HepG2 (cell line): ENCODE data around the gene CERS6. TPM values are rescaled to one million over a fixed set of nuclear protein-coding genes. Genes with fewer than 3 reads are reported as not detected.

Experiments
- ATAC-seq: fragments of 200-7000 bp; cut with Tn5 transposase; 3 replicates; pipeline ENCODE4 v1.9.1; 2020; ENCODE audit warnings: mild to moderate bottlenecking, moderate library complexity
- BruUV-seq: library from RNA; stranded (reverse); fragments of 400-500 nt; replicated peaks from 2 replicates; lab custom pipeline; 2021; lab: Mats Ljungman, UMichigan
- CTCF ChIA-PET: fragments of 300-600 bp; formaldehyde crosslinking; extraction: SDS; loops from one replicate; lab custom pipeline; 2021; ENCODE audit warnings: low total read pairs, inconsistent platforms, low intra/inter-chr PET ratio; lab: Yijun Ruan, JAX
- POLR2A ChIA-PET: fragments of 350-600 bp; sonication (Branson Sonifier 250); formaldehyde crosslinking; loops from one replicate; lab custom pipeline; 2020; ENCODE audit warnings: antibody characterized with exemption, inconsistent platforms; lab: Yijun Ruan, JAX
- DNase-seq: peaks from one replicate; pipeline ENCODE4 v3.0.0-alpha.2; 2015; ENCODE audit warnings: low spot score
- FAIRE-seq: peaks from 3 replicates; lab custom pipeline; 2011; peaks lifted over from hg19 to GRCh38; lab: Jason Lieb, UNC
- H2AFZ ChIP-seq: one replicate; pipeline ENCODE4 v1.6.1; 2011; ENCODE audit warnings: low read length, inconsistent platforms
- H3K27ac ChIP-seq: fragments of 300-600 bp; 3 replicates; pipeline ENCODE4 v1.8.0; 2011; ENCODE audit warnings: mixed run types, mild to moderate bottlenecking, mixed read lengths, low read length, inconsistent platforms; ENCODE audit not compliant: insufficient read depth; ENCODE audit errors: extremely low read length
- H3K27me3 ChIP-seq, 2 experiments: fragments of 200-600 bp in 1 of 2; 2 replicates in 1 of 2; 3 replicates in 1 of 2; pipeline versions ENCODE4 v1.6.0 to v1.8.0; 2011; ENCODE audit warnings: low read length in 2 of 2, mild to moderate bottlenecking in 2 of 2, moderate library complexity in 2 of 2, inconsistent platforms in 1 of 2; ENCODE audit not compliant: insufficient read depth in 2 of 2, control insufficient read depth in 1 of 2
- H3K36me3 ChIP-seq, 2 experiments: fragments of 200-600 bp in 1 of 2; replicated peaks in 1 of 2; 2 replicates in 1 of 2; 3 replicates in 1 of 2; pipeline versions ENCODE4 v1.5.1 to v1.8.0; 2011; ENCODE audit warnings: low read length in 2 of 2, inconsistent platforms in 1 of 2; ENCODE audit not compliant: insufficient read depth in 2 of 2, control insufficient read depth in 1 of 2
- H3K4me1 ChIP-seq: 2 replicates; pipeline ENCODE4 v1.5.1; 2012; ENCODE audit warnings: low read length, inconsistent platforms; ENCODE audit not compliant: insufficient read depth
- H3K4me2 ChIP-seq: 2 replicates; pipeline ENCODE4 v1.6.0; 2011; ENCODE audit warnings: low read depth, low read length, inconsistent platforms
- H3K4me3 ChIP-seq, 3 experiments: fragments of 200-600 bp in 1 of 3; sonication (generic), shearing (Covaris generic) in 1 of 3; replicated peaks in 1 of 3; 2 replicates each; pipeline ENCODE4 v1.5.1; 2011 to 2016; ENCODE audit warnings: low read length in 3 of 3, inconsistent platforms in 2 of 3, low read depth in 2 of 3, mild to moderate bottlenecking in 2 of 3, control low read depth in 1 of 3, mixed read lengths in 1 of 3; ENCODE audit not compliant: insufficient read depth in 1 of 3
- H3K79me2 ChIP-seq: one replicate; pipeline ENCODE4 v1.6.1; 2011; ENCODE audit warnings: low read length, inconsistent platforms; ENCODE audit not compliant: insufficient read depth
- H3K9ac ChIP-seq: 2 replicates; pipeline ENCODE4 v1.6.0; 2011; ENCODE audit warnings: mild to moderate bottlenecking, low read depth, low read length, inconsistent platforms; ENCODE audit not compliant: insufficient read depth
- H3K9me3 ChIP-seq: 2 replicates; pipeline ENCODE4 v1.5.1; 2012; ENCODE audit warnings: mild to moderate bottlenecking, low read length
- H4K20me1 ChIP-seq: 2 replicates; pipeline ENCODE4 v1.6.0; 2011; ENCODE audit warnings: inconsistent platforms, mild to moderate bottlenecking, low read length, moderate library complexity; ENCODE audit not compliant: insufficient read depth
- GATAD1 ChIP-seq: IDR thresholded peaks from 2 replicates; pipeline ENCODE4 v1.6.1; 2016; ENCODE audit warnings: missing genetic modification reagents, missing compliant biosample characterization
- HDAC2 ChIP-seq: sonication (generic); formaldehyde crosslinking; IDR thresholded peaks from 2 replicates; pipeline ENCODE4 v1.4.0; 2020; ENCODE audit warnings: missing genetic modification reagents
- MEIS2 ChIP-seq: sonication (generic); formaldehyde crosslinking; IDR thresholded peaks from 2 replicates; pipeline ENCODE4 v1.9.0; 2021; ENCODE audit warnings: mild to moderate bottlenecking, missing genetic modification reagents
- RBFOX2 ChIP-seq: fragments of 200-400 bp; formaldehyde crosslinking; IDR thresholded peaks from 2 replicates; pipeline ENCODE4 v1.6.1; 2017; ENCODE audit warnings: low read depth, mild to moderate bottlenecking, low read length
- SMARCC2 ChIP-seq: fragments of 450-650 bp; IDR thresholded peaks from 2 replicates; pipeline ENCODE4 v1.6.1; 2017; ENCODE audit warnings: antibody characterized with exemption, mild to moderate bottlenecking
- ZMYM2 ChIP-seq: sonication (generic); formaldehyde crosslinking; IDR thresholded peaks from 2 replicates; pipeline ENCODE4 v1.8.0; 2022; ENCODE audit warnings: mild to moderate bottlenecking, missing genetic modification reagents
- ZNF569 ChIP-seq: sonication (generic); formaldehyde crosslinking; IDR thresholded peaks from 2 replicates; pipeline ENCODE4 v1.5.0; 2020; ENCODE audit warnings: mild to moderate bottlenecking, missing genetic modification reagents, moderate library complexity, borderline replicate concordance
- ZNF777 ChIP-seq: sonication (generic); formaldehyde crosslinking; IDR thresholded peaks from 2 replicates; pipeline ENCODE4 v1.4.0; 2020; ENCODE audit warnings: missing genetic modification reagents
- ZNF878 ChIP-seq: sonication (generic); formaldehyde crosslinking; IDR thresholded peaks from 2 replicates; pipeline ENCODE4 v1.8.1; 2023; ENCODE audit warnings: mild to moderate bottlenecking, missing genetic modification reagents, moderate library complexity
- WGBS: methylation state at CpG from one replicate; pipeline ENCODE4 v1.1.6; 2017; ENCODE audit warnings: low lambda C conversion rate; 5-methylcytosine and 5-hydroxymethylcytosine counted together
- in situ Hi-C: cut with HindIII; loops from 2 replicates; pipeline ENCODE4 v1.10.0; 2017; ENCODE audit warnings: low pct_unique_long_range_greater_than_20kb; ENCODE audit not compliant: extremely low pct_ligation_motif_present
- intact Hi-C: fragments of 100-400 bp; cut with micrococcal nuclease; formaldehyde crosslinking; loops from one replicate; pipeline ENCODE4 v1.10.0; 2022; ENCODE audit not compliant: unreplicated experiment
- polyA plus RNA-seq, 8 experiments: library from polyadenylated mRNA; depleted of rRNA in 3 of 8; stranded (reverse) in 7 of 8; unstranded in 1 of 8; fragments of >200 nt; fragmentation: Illumina TruSeq in 4 of 8; extraction: Trizol in 4 of 8; gene quantifications; 2 replicates each; pipeline versions ENCODE4 v1.2.1 to v1.2.3, GENCODE V29; 2011 to 2016; ENCODE audit warnings: low read depth in 4 of 8, missing spikeins in 1 of 8, mixed read lengths in 1 of 8; ENCODE audit not compliant: insufficient read depth in 1 of 8
- total RNA-seq, 5 experiments: library from RNA; depleted of rRNA; stranded (reverse); fragments of >200 nt; fragmentation: Illumina TruSeq; extraction: Trizol; gene quantifications; 2 replicates each; pipeline ENCODE4 v1.2.3, GENCODE V29; 2016; ENCODE audit warnings: low read depth in 1 of 5
- TF ChIP-seq, protein P1 (sequence below): IDR thresholded peaks from 2 replicates; pipeline ENCODE4 v1.6.1; 2016

The CERS6 gene
- total and polyA plus RNA-seq, 2 of the 13 experiments (the other 11 are each of a cell fraction or from before 2014, with no cell fraction given) = 10.1 to 20.3 TPM

GRCh38 chr2:168601741-168602140 is 145.7 kb downstream of the CERS6 start:
- Histone ChIP-seq H3K4me1 (no peaks in the 10 kb centered on the region), H3K36me3 (no peaks in the 10 kb centered on the region), H3K27ac (no peak overlapping the region), H3K9ac (no peak overlapping the region), H3K27me3 (no peaks in the 10 kb centered on the region), H3K4me2 (no peak overlapping the region), H3K79me2 (no peaks in the 10 kb centered on the region), H2AFZ (no peak overlapping the region), H3K9me3 (peaks cover 18% of the 10 kb centered on the region), H3K4me3 (no peak overlapping the region), H4K20me1 (no peaks in the 10 kb centered on the region)
- in situ Hi-C loops = no loop called here
- WGBS = 94% methylated on average over 3 of the region's 3 CpGs
- FAIRE-seq = no peak
- intact Hi-C loops = no loop called here
- BruUV-seq = no TSS peak
- no peak for DNase-seq
- no peak for ATAC-seq
- ChIA-PET POLR2A (no interaction called here), CTCF (no interaction called here)
- TF ChIP-seq ZNF569 (CRISPR knock-in tag) (no peak), GATAD1 (CRISPR knock-in tag) (no peak)

DNA sequence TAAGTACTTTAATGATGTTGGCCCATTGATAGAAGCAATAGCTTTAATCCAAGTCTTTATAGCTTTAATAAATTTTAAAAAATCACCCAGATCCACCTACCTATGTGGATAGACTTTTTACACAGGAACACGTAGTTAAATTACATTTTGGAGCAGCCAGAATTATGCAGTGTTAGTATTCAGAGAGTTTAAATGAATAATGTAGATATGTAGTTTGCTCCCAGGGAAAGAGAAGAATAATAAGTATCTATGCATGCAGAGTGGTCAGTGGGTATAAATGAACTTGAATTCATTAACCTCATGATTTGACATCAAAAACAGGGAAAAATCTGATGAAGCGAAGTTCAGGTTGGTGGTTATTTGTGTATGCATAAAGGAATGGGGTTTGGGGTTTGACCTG is 146.3 kb downstream of the CERS6 start:
- H3K36me3 ChIP-seq = no peaks in the 10 kb centered on the region
- TF ChIP-seq ZMYM2 (CRISPR knock-in tag) = no peak
- TF ChIP-seq RBFOX2 = no peak
- TF ChIP-seq, protein P1, sequence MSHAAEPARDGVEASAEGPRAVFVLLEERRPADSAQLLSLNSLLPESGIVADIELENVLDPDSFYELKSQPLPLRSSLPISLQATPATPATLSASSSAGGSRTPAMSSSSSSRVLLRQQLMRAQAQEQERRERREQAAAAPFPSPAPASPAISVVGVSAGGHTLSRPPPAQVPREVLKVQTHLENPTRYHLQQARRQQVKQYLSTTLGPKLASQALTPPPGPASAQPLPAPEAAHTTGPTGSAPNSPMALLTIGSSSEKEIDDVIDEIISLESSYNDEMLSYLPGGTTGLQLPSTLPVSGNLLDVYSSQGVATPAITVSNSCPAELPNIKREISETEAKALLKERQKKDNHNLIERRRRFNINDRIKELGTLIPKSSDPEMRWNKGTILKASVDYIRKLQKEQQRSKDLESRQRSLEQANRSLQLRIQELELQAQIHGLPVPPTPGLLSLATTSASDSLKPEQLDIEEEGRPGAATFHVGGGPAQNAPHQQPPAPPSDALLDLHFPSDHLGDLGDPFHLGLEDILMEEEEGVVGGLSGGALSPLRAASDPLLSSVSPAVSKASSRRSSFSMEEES (CRISPR knock-in tag) = no peak
- no peak for TF ChIP-seq HDAC2
- TF ChIP-seq ZNF777 (CRISPR knock-in tag) = no peak
- TF ChIP-seq ZNF878 (CRISPR knock-in tag) = no peak
- TF ChIP-seq SMARCC2 = no peak
- no peak for TF ChIP-seq MEIS2
- H3K79me2 ChIP-seq = no peaks in the 10 kb centered on the region
- peaks cover 18% of the 10 kb centered on the region for H3K9me3 ChIP-seq
- 96% methylated on average over 2 of the region's 2 CpGs for WGBS
- H3K27ac ChIP-seq = no peak overlapping the region
- FAIRE-seq (no peak), ATAC-seq (no peak), DNase-seq (no peak)
- no peak overlapping the region for H3K9ac ChIP-seq
- BruUV-seq = no TSS peak
- H2AFZ ChIP-seq = no peak overlapping the region
- in situ Hi-C loops = no loop called here
- H3K27me3 ChIP-seq = no peaks in the 10 kb centered on the region
- ChIA-PET POLR2A (no interaction called here), CTCF (no interaction called here)
- H4K20me1 ChIP-seq = no peaks in the 10 kb centered on the region
- H3K4me1 ChIP-seq = no peaks in the 10 kb centered on the region
- no peak overlapping the region for H3K4me2 ChIP-seq
- H3K4me3 ChIP-seq = no peak overlapping the region
- intact Hi-C loops = no loop called here
